CD4-positive, alpha-beta T cell treated with Interleukin-2 at 100 ng/mL for 4 hours (primary cell): ENCODE data around the gene FGFRL1.
A peak's percentile ranks its signal among the peaks of the same experiment; 100 is the strongest.
"Not testable (repeated sequence)": the region's sequence is repeated elsewhere in the genome, so short reads cannot be mapped to it uniquely, and the experiment has no call there.

Source experiments
- DNase-seq: peaks from one replicate; pipeline ENCODE4 v3.0.0-alpha.2; 2020; ENCODE audit warnings: low spot score

FGFRL1 gene

GRCh38 chr4:1053080-1053661 lies 41.7 kb downstream of the FGFRL1 start:
- DNase-seq: no peak

- not testable (repeated sequence) for DNase-seq
Measured at GRCh38 chr4:1053891-1054290, 42.5 kb downstream of the FGFRL1 start.

- not testable (repeated sequence) for DNase-seq
Measured at GRCh38 chr4:1054696-1055242, 43.3 kb downstream of the FGFRL1 start.

DNA sequence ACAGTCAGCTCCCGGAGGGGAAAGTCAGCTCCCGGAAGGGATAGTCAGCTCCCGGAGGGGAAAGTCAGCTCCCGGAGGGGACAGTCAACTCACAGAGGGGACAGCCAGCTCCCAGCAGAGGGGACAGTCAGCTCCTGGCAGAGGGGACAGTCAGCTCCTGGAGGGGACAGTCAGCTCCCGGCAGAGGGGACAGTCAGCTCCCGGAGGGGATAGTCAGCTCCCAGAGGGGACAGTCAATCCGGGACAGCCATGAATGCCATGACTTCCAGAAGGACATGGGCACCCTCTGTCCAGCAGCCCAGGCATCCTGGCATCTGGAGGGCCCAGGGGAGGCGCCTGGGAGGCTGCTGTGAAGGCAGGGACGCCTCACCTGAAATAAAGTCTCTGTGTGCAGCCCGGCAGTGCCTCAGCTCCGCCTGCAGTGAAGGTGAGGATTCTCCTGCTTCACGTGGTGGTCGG lies 43.8 kb downstream of the FGFRL1 start:
- DNase-seq: not testable (repeated sequence)

DNA sequence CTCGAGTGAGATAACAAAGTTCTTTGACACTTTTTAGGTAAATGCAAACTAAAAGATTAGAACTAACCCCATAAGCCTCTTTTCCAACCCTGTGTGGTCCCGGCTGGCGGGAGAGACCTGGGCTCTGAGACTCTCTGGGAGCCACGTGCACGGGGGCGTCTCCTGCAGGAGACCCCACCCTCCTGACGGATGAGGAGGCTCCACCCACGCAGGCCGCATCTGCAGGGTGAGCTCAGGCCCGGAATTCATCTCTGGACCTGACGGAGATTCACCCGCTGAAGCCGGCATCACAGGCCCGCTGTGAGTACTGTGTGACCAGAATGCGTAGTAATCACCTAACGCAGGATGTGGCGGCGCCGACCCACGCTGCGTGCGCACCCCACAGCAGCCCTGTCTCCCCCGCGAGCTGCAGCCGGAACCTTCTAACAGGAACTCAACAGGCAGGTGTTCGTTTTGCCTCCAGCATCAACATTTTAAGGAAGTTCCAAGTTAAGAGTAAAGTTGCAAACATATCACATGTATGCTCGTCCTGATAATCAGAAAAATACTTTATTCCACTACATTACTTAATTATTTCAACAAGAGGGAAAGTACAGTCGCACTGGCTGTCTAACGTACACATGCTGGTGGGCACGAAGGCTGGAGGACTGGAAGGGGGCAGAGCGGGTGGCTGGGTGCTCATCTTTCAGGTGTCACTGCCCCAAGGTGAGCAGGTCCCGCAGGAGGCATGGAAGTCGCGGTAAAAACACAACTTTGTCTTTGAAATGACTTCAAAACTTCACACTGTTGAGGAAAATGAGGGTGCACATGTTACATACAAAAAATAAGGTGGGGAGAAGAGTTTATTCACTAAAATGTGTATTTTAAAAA lies 44.5 kb downstream of the FGFRL1 start:
- peak; percentile 81 for DNase-seq

DNA sequence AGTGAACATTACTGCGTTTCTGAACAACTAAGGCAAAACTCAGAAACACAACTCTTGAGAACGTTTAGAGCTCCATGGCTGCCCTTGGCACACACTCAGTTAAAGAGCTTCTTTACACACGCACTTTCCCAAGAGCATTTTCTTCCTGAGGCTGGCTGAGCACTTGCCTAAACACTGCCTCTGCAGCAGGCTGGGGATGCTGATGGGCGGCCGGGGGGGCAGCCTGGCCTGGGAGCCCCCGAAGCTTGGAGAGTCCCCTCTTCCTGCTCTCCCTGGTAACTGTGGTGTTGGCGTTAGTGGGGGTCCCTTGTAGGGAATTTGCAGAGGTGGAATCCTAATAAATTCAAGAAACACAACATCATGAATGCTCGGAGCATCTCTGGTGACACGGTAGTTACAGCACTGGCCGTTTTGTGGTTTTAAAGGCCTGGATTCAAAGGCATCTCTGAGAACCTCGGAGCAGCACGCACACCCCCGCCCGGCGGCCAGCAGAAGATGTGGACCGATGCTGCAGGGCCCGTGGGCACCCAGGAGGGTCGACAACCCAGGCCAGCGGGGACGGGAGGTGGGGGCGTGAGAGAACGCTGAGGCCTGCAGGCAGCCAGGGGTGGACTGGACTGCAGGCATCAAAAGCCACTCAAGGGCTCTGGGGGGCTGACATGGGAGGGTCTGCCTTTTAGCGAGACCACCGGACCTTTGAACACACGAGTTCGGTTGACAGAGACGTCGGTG lies 45.4 kb downstream of the FGFRL1 start:
- no peak for DNase-seq

GRCh38 chr4:1057403-1057745 lies 45.9 kb downstream of the FGFRL1 start:
- no peak for DNase-seq

DNA sequence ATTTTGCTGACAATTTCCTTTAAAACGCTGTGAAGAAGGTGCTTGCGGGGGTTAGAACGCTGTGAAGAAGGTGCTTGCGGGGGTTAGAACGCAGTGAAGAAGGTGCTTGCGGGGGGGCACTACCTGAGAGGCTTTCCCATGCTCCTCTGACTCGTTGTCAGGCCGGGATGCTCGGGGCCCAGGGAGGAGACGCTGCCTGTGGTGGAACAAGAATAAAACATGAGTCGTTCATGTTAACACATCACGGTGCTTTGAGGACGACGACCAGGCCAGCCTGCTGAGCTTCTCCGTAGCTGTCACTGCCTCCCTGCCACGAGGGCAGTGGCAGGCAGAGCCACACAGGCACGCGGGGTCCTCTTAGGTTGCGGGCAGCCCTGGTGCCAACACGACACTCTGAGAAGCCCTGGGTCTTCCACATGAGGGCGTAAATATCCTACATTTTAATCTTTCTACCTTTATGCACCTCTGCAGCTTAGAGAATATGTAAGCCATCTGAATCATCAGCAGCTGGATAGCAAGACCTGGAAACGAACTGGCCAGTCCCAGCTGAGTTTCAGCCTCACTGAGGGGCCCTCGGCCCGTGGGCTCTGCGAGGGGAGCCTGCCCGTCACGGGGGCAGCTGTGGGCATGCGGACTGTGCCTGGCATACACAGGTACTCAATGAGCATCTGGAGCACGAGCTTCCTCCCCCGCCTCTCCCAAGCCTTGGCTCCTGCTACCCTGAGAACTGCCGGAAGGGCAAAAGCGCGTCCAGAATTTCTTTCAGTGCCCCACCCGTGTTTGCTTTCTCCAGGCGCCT lies 47.0 kb downstream of the FGFRL1 start:
- no peak for DNase-seq

DNA sequence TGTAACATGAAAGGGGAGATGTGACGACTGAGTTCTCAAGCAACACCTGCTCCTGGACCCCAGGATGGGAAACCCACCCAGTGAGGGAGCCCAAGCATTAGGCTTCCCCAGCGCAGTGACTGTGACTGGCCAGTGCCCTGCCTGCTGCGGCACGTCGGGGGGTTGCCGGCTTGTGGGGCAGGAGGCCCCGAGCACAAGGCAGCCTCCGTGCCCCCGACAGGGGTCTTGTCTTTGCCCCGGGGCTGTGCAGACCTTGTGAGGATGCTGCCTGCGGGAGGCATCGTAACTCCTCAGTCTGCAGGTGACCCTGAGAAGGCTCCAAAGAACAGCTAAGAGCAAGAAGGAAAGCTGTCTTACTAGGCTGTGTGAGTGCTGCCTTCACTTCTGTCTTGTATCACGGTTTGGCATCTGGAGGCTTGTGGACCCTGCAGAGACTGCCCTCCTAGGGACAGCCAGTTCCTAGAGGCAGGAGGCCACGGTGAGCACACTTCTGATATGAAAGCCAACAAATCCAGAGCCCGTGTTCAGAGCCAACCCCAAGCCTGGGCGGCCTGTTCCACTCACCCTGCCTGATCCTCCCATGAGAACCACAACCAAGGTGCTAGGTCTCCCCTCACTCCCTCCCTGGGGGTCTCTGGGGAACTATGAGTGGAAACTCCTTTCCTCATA lies 47.7 kb downstream of the FGFRL1 start:
- no peak for DNase-seq

GRCh38 chr4:1060121-1060520 lies 48.7 kb downstream of the FGFRL1 start:
- no peak for DNase-seq

DNA sequence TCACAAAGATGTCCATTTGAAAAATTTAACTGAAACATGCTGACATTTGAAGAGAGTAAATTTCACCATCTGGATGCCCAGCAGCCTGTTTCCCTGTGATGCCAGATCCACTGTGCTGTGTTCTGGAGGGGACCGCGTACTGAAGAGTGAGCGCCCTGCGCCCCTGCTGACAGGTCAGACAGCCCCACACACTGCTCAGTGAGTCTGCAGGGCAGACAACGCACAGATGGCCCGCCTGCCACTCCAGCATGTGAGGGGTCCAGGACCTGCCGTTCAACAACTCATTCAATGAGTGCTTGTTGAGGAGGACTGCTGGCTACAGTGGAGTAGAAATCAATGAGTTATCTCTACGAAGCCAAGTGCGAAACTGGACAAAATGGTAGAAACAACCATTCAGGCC lies 49.2 kb downstream of the FGFRL1 start:
- no peak for DNase-seq

DNA sequence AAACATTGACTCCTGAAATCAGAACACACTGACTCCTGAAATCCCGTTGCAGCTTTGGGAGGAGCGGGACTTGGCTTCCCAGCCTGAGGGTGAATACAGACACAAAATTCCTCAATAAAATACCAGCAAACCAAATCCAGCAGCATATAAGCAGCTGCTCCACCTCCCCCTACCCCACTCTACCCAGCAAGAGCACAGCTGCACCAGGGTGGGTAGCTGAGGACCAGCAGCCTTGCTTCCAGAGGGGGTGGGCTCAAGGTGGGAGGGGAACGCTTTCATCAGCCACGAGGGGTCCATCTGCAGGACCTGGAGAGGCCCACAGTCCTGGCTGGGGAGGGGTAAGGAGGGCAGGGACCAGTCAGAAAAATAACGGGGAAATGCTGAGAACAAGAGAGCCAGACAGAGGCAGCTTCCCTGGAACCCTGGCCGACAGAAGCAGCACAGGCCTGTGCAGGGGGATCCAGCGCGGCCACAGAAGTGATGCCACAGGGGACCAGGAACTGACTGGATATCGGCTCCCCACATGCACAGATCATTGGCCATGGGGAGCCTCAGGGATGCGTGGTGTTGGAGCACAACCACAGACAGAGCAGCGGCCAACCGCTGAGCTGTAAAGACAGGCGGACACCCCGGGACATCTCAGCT lies 49.8 kb downstream of the FGFRL1 start:
- no peak for DNase-seq

GRCh38 chr4:1061760-1062159 lies 50.3 kb downstream of the FGFRL1 start:
- no peak for DNase-seq

GRCh38 chr4:1062419-1062818 lies 51.0 kb downstream of the FGFRL1 start:
- no peak for DNase-seq

GRCh38 chr4:1065732-1066131 lies 54.3 kb downstream of the FGFRL1 start:
- no peak for DNase-seq

GRCh38 chr4:1069394-1069793 lies 58.0 kb downstream of the FGFRL1 start:
- no peak for DNase-seq

DNA sequence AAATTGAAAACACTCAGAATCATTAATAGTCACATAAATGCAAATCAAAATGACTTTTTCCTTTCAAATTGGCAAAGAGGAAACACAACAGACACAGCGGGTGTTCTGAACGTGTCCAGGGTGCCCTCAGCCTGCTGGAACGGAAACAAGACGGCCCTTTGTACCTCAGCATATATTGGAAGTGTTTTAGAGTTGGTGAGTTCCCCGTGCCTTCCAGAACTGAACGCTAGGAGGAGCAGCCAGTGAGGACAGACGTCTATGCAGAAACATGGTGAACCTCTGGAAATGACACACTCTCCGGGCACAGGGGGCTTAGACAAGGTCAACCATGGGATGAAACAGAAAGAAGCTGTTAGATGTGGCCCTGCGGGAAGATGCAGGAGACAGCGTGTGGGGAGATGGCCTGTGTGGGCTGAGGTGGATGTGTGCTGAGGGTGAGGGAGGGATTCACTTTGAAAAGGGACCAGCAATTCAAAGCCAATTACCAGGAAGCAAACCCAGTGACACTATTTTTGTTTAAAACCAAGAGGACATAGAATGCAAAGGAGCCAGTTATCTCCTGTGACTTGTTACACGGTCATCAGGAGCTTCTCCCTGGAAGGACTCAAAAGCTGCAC lies 61.5 kb downstream of the FGFRL1 start:
- peak; percentile 51 for DNase-seq

- DNase-seq: no peak
Measured at GRCh38 chr4:1074077-1074476, 62.7 kb downstream of the FGFRL1 start.

- no peak for DNase-seq
Measured at GRCh38 chr4:1075225-1075624, 63.8 kb downstream of the FGFRL1 start.
